Right ventricle myocardium inferior (tissue), 1 donor: ENCODE measurements around the gene C4BPA. TPM values are rescaled to one million over a fixed set of nuclear protein-coding genes. Genes with fewer than 3 reads are reported as not detected.

Experiments used
- ATAC-seq: fragments of 200-7000 bp; cut with Tn5 transposase; one replicate; pipeline ENCODE4 v1.9.1; 2020; ENCODE audit warnings: mild to moderate bottlenecking, moderate library complexity
- DNase-seq: peaks from one replicate; pipeline ENCODE4 v3.0.0; 2021; ENCODE audit errors: missing footprints
- intact Hi-C: fragments of 100-400 bp; cut with DNase I; formaldehyde crosslinking; loops from one replicate; pipeline ENCODE4 v1.11.0; 2022
- total RNA-seq: library from RNA; stranded (reverse); fragmentation: NEBNext Ultra II Directional; extraction: Animal tissue kit (Norgen Biotek cat#: 25700); gene quantifications from one replicate; pipeline ENCODE4 v1.2.1, GENCODE V29; 2021
- donor health status: DM: no; HTN: yes; CAD: no; lungs with severe emphysema.

The C4BPA gene
- total RNA-seq, 1 donor from 2014 or later: not detected

DNA sequence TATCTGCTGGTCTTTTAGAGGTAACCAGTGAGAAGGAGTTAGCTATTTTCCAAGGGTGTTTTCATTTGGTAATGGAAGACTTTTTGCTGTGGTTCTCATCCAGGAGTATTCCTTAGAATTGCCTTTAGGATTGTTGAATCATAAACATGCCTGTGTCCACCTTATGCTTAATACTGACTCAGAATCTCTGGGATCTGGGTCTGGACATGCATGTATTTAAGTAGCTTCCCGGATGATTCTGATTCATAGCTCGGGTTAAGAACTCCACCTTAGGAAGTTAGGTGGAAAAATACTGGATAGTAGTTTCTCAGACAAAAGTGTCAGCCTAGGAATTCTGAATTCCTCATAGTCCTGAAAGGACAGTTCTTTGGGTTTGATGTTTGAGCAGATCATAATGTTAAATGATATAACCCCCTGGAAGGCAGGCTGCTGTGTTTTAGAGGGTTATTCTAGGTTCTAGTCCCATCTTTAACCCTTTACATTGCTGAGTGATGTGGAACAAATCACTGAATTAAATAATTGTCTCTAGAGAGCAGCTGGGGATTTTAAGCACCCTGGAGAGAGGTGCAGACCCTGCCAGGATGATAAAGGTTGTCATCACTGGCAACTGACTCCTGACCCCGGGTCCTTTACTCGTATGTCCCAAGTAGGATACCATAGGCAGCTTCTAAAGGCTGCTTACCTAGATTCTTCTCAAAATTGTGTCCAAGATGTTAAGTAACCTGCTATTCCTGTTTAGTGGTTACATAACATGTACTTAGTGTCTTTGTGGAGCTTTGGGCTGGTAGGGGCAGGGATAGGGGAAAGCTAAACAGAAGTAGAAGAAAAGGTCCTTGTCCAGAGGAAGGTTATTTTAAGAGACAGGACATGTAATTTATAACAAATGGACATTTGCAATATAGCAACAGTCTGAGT is 29.9 kb upstream of the C4BPA start:
- DNase-seq (no peak), ATAC-seq (no peak)
- intact Hi-C loops: loop anchor here (10.0 kb wide), 1 partner anchor 139 kb away; no protein-coding TSS in a partner anchor

DNA sequence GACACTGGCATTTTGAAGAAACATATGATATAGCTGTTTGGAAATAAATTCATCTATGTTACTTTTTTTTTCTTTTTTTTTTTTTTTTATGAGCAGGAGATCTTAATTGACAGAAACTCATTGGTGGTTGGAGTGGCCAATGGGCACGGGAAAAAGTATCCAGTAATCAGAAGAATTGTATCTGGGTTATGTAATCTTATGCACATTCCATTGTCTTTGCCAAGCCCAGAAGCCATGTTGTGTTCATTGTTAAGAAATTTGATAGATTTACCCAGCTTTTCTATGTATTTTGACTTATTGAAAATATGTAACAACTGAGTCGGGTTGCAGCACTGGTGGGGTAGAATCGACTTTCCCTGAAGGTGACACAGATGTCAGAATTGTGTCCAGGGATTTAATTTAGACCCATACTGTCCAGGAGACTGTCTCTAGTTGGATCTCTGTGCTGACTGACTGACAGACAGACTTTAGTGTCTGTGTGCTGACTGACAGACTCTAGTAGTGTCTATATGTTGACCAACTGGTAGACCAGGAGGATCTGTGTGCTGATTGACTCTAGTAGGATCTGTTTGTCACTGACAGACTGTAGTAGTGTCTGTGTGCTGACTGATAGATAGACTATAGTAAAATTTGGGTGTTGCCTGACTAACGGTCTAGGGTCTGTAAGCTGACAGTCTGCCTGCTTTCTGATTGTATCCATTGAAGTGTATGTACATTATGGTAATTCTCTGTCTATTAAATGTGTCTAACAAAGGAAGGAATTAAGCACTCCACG is 27.7 kb upstream of the C4BPA start:
- ATAC-seq: no peak
- intact Hi-C loops: loop anchor here (10.0 kb wide), 1 partner anchor 142 kb away; no protein-coding TSS in a partner anchor
- DNase-seq: no peak

DNA sequence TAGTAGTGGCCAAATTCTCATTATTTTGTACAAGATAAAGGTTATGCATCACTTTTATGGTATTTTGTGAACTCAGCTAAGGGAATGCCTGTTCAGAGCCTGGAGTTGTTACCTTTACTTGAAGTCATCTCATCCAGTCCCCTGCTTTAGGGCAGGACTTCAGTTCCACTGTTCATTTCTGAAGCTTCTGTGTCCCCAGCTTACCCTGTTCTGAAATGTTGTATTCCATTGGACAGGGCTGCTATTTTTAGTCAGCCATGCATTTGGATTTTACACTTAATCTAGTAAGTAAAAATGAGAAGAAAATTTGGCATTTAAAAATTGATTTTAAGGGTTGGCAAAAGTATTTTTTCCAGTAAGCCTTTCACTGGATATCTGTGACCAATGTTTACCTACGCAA is 27.0 kb upstream of the C4BPA start:
- no peak for ATAC-seq
- intact Hi-C loops: loop anchor here (1.0 to 10.0 kb wide), 2 partner anchors 27 to 142 kb away; no protein-coding TSS in a partner anchor
- no peak for DNase-seq

GRCh38 chr1:207077470-207078377 is 26.3 kb upstream of the C4BPA start:
- intact Hi-C loops: loop anchor here (1.0 to 10.0 kb wide), 2 partner anchors 27 to 143 kb away; no protein-coding TSS in a partner anchor
- DNase-seq (no peak), ATAC-seq (peak; percentile 81)

DNA sequence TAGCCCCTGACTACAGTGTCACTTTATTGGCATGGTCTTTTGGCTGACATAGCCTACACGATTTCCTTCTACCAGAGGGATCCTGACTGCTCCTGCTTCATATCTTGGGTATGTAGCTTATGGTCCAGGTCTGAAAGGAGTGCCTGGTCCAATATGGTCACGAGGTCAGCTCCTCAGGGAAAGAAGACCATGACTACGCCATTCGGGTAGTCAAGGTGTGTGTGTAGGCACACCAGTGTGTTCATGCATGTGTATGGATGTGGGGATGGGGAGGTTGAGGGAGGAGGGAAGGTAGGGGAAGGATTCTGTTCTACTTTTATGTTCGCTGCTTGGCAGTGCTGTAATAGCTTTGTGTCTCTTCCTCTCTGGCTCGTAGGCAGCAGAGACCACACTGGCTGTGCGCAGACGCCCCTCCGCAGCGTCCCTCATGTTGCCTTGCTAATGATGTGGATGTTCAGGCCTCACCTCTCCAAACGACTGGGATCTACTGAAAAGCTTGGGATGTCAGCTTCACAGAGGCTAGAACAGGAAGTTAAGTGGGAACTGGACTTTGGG is 25.4 kb upstream of the C4BPA start:
- no peak for ATAC-seq
- no peak for DNase-seq
- intact Hi-C loops: loop anchor here (10.0 kb wide), 1 partner anchor 144 kb away; no protein-coding TSS in a partner anchor

- ATAC-seq: no peak
- intact Hi-C loops: loop anchor here (5.0 to 10.0 kb wide), 2 partner anchors 145 to 423 kb away; no protein-coding TSS in a partner anchor
- DNase-seq: no peak
These were observed 24.3 kb upstream of the C4BPA start for GRCh38 chr1:207079706-207080241.

DNA sequence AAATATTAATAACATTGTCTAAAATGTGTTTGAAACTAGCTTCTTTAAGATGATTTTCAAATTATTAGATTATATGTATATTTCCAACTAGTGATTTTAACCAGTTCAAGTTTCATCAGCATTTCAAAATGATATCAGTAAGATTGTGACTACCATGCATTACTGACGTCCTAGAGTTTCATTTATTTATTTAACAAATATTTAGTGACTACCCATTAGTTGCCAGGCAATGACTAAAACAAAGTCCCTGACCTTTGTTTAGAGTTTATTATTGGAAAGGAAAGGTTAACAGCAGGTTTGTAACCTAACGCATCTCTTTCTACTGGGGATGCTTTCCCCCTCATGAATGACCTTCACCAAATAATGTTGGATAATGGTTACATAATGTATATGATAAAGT is 22.9 kb upstream of the C4BPA start:
- no peak for DNase-seq
- intact Hi-C loops: loop anchor here (5.0 kb wide), 1 partner anchor 421 kb away; no protein-coding TSS in a partner anchor
- ATAC-seq: no peak

DNA sequence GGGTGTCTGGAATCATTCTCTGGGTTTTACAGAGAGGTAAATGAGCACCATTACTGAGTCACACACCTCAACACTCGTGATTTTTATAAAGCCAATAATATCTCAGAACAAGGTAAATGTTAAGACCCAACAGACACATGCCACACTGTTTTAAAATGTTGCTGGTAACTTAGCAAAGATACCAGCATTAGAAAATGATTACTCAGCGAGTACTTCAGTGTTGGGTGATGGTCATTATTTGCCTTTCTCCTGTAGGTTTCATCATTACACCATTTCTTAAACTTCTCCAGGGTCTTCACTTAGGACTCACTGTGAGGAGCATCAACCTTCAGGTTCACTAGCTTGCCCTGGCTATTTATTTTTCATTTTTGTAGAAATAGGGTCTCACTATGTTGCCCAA is 22.2 kb upstream of the C4BPA start:
- DNase-seq: no peak
- ATAC-seq: no peak
- intact Hi-C loops: loop anchor here (5.0 kb wide), 1 partner anchor 420 kb away; no protein-coding TSS in a partner anchor

GRCh38 chr1:207084232-207084631 is 19.8 kb upstream of the C4BPA start:
- ATAC-seq (no peak), DNase-seq (no peak)
- intact Hi-C loops: loop anchor here (2.0 to 5.0 kb wide), 2 partner anchors 321 to 418 kb away; no protein-coding TSS in a partner anchor

DNA sequence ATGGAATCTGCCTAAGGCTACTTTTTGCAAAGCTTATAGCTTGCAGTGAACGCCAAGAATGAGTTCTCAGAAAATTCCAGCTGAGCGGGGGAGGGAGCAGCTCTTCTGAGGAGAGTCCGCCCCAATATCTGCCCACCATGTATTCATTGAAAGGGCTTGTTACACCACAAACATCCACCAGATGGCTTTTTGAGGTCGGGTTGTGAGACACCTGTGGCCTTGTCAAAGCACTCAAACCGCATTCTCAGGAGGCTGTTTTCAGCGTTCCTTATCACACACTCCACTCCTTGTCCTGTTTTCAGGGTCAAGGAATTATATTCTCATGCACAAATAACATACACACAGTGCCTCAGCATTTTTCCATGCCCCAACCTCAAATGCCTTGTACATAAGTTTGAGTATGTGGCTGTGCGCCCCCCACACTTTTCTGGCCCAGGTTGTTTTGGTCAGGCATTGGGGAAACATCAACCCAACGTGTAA is 19.3 kb upstream of the C4BPA start:
- no peak for DNase-seq
- intact Hi-C loops: loop anchor here (2.0 to 5.0 kb wide), 2 partner anchors 320 to 418 kb away; no protein-coding TSS in a partner anchor
- ATAC-seq: no peak

DNA sequence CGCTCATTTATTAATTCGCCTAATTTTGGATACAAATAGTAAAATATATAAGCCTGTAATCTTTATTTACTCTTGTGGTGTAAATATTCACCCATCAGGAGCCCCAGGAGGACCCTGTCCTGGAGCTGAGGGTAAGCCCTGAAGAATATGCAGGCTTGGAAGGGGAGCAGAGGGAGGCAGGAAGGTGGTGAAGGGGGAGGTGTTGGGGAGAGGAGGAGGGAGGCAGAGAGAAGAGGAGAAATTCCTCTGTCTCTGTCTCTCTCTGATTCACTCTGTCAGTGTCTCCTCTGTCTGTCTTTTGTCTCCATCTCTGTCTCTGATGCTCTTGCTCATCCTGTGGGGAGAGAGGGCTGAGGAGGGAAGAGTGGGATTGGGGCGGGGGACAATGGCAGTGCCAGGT is 18.1 kb upstream of the C4BPA start:
- intact Hi-C loops: loop anchor here (2.0 kb wide), 1 partner anchor 319 kb away; no protein-coding TSS in a partner anchor
- no peak for DNase-seq
- no peak for ATAC-seq

- intact Hi-C loops: no loop called here
- no peak for ATAC-seq
- DNase-seq: no peak
These were observed 15.9 kb upstream of the C4BPA start for GRCh38 chr1:207088161-207088560.

DNA sequence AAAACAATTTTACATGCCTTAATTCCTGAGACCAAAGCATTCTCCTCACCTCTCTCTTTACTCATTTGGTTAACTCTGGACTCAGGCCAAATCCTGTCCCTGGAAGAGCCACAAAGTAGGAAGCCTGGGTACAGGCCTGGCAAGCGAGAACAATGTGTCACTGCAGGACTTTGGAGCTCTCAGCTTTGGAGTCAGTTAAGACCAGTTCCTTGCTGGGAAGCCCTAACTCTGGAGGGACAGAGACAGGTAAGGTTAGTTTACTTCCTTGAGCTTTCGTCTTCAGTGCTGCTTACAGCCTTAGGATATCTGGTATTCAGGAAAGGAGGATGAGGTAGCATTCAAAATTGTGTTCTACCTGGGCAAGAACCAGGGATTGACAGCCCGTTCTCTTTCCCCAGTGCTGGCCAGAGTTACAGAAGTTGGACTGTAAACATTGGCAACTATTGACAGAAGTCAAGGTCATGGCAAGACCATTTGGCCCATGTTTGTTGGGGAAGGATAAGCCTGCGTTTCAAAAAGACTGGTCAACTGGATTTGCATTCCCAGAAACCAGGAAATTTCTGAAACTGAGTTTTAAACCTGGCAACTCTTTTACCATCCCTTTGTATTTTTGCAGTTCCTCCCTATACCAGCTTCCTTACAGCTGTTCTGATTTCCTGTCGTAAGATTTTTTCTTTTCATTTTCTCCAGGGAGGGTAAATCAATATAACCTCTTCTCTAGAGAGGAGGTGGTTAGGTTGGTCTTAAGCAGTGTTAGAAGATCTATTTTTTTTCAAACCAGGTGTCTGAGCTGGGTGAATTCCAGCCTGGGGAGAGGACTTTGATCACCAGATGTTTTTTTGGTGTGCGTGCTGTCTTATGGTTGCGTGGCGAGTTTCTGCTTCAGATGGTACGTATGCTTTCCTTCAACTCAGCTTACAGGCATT is 15.1 kb upstream of the C4BPA start, which contains the start of gene C4BPB:
Gene C4BPB (plus strand): TSS at position 160 of the 926 bp plus-strand sequence. CDS start 672 bp downstream, at position 832.
- DNase-seq (no peak), ATAC-seq (no peak)
- intact Hi-C loops: no loop called here

- ATAC-seq: no peak
- intact Hi-C loops: no loop called here
These were observed 14.2 kb upstream of the C4BPA start for GRCh38 chr1:207089627-207090355.

DNA sequence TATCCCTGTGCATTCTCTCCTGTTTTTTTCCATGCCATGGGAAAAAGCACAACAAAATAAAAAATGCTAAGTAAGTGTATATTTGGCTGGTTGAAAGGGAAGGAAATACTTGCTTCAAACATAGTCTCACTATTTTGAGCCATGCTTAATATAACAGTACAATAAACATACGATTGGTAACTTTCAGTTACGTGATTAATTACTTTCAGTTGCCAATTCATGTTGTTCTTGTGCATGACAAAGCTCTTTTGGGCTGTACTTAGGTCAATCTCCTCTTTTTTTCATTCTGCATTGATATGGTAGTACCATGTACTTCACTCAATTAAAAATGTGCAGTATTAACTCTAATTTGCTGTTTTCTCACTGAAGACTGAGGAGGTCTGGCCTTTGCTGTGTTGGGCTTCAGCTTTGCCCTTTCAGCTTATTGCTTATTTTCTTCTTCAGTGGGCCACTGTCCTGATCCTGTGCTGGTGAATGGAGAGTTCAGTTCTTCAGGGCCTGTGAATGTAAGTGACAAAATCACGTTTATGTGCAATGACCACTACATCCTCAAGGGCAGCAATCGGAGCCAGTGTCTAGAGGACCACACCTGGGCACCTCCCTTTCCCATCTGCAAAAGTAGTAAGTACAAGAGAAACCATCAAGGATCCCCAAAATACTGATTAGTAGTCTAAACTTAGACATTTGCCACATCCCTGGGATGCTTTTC is 12.7 kb upstream of the C4BPA start:
- no peak for ATAC-seq
- DNase-seq: no peak
- intact Hi-C loops: no loop called here

More at GRCh38 chr1:207089627-207090355, 14.2 kb upstream of the C4BPA start:
- no peak for DNase-seq
